Amniotic epithelial cell (primary cell): ENCODE data around the gene TPD52L2.
A peak's percentile ranks its signal among the peaks of the same experiment; 100 is the strongest.
"Not testable (repeated sequence)": the region's sequence is repeated elsewhere in the genome, so short reads cannot be mapped to it uniquely, and the experiment has no call there.

ENCODE experiments used
- DNase-seq: peaks from one replicate; pipeline ENCODE4 v3.0.0-alpha.2; 2010; ENCODE audit warnings: low read depth

TPD52L2 gene

GRCh38 chr20:63855363-63856097, 9.5 kb upstream of the TPD52L2 start:
- DNase-seq, result no peak

- no peak for DNase-seq
Observed at GRCh38 chr20:63856098-63856511, 9.0 kb upstream of the TPD52L2 start.

- no peak for DNase-seq
Observed at GRCh38 chr20:63857764-63858392, 7.2 kb upstream of the TPD52L2 start.

GRCh38 chr20:63858393-63859165, 6.5 kb upstream of the TPD52L2 start:
- peak; percentile 59 for DNase-seq

- no peak for DNase-seq
Observed at GRCh38 chr20:63859166-63859699, 5.8 kb upstream of the TPD52L2 start.

- DNase-seq, result no peak
Observed at GRCh38 chr20:63860325-63861051, 4.6 kb upstream of the TPD52L2 start.

- DNase-seq, result no peak
Observed at GRCh38 chr20:63861365-63861934, 3.6 kb upstream of the TPD52L2 start, which contains the start of gene ABHD16B. ABHD16B (plus strand) TSS chr20:63861498; CDS start chr20:63861541, 43 bp downstream.

- no peak for DNase-seq
Observed at GRCh38 chr20:63861981-63862901, 2.8 kb upstream of the TPD52L2 start.

GRCh38 chr20:63863021-63863797, 1.9 kb upstream of the TPD52L2 start:
- no peak for DNase-seq

GRCh38 chr20:63863798-63864544, 1.1 kb upstream of the TPD52L2 start:
- DNase-seq, result peak; percentile 70

GRCh38 chr20:63864545-63864977, 509 bp upstream of the TPD52L2 start:
- DNase-seq, result no peak

- not testable (repeated sequence) for DNase-seq
Observed at GRCh38 chr20:63867042-63867441, 2.0 kb downstream of the TPD52L2 start.

- DNase-seq, result no peak
Observed at GRCh38 chr20:63868264-63868663, 3.2 kb downstream of the TPD52L2 start.

GRCh38 chr20:63873477-63873971, 8.5 kb downstream of the TPD52L2 start:
- peak; percentile 79 for DNase-seq

- DNase-seq, result not testable (repeated sequence)
Observed at GRCh38 chr20:63874241-63874640, 9.2 kb downstream of the TPD52L2 start.

- no peak for DNase-seq
Observed at GRCh38 chr20:63876489-63877036, 11.5 kb downstream of the TPD52L2 start.

- no peak for DNase-seq
Observed at GRCh38 chr20:63877755-63878470, 12.8 kb downstream of the TPD52L2 start.
